Neuronal stem cell (in vitro differentiated cells): Measurements from ENCODE around the gene UBE3D.

ENCODE experiments used
- DNase-seq: peaks from one replicate; pipeline ENCODE4 v3.0.0-alpha.2; 2013; ENCODE audit warnings: low spot score
- H2AFZ ChIP-seq: one replicate; pipeline ENCODE4 v1.6.1; 2013; ENCODE audit warnings: mild to moderate bottlenecking, low read length, inconsistent platforms
- H2AK5ac ChIP-seq: 2 replicates; pipeline ENCODE4 v1.6.1; 2013; ENCODE audit warnings: low read depth, mild to moderate bottlenecking, inconsistent platforms, low read length, moderate library complexity, mixed read lengths
- H2BK120ac ChIP-seq: 2 replicates; pipeline ENCODE4 v1.6.1; 2013; ENCODE audit warnings: low read depth, mild to moderate bottlenecking, inconsistent platforms, low read length, moderate library complexity, mixed read lengths
- H2BK12ac ChIP-seq: one replicate; pipeline ENCODE4 v1.6.1; 2013; ENCODE audit warnings: low read length, inconsistent platforms
- H2BK15ac ChIP-seq: 2 replicates; pipeline ENCODE4 v1.6.1; 2013; ENCODE audit warnings: mild to moderate bottlenecking, low read length, inconsistent platforms, mixed read lengths
- H2BK5ac ChIP-seq: one replicate; pipeline ENCODE4 v1.6.1; 2013; ENCODE audit warnings: inconsistent platforms, mild to moderate bottlenecking, low read length, moderate library complexity
- H3K14ac ChIP-seq: one replicate; pipeline ENCODE4 v1.6.1; 2013; ENCODE audit warnings: low read length, inconsistent platforms
- H3K18ac ChIP-seq: 2 replicates; pipeline ENCODE4 v1.6.1; 2013; ENCODE audit warnings: low read length, inconsistent platforms
- H3K23ac ChIP-seq: 2 replicates; pipeline ENCODE4 v1.6.1; 2013; ENCODE audit warnings: low read depth, mild to moderate bottlenecking, mixed read lengths, low read length, inconsistent platforms; ENCODE audit not compliant: poor library complexity
- H3K27ac ChIP-seq: replicated peaks from 3 replicates; pipeline ENCODE4 v1.5.1; 2013; ENCODE audit warnings: low read length, inconsistent platforms
- H3K27me3 ChIP-seq, 3 experiments: 2 replicates each; pipeline ENCODE4 v1.6.1; 2013; ENCODE audit warnings: low read length in 3 of 3, mild to moderate bottlenecking in 2 of 3, inconsistent platforms in 1 of 3, low read depth in 1 of 3, mixed read lengths in 1 of 3, moderate library complexity in 1 of 3; ENCODE audit not compliant: control insufficient read depth in 3 of 3, insufficient read depth in 3 of 3
- H3K36me3 ChIP-seq, 2 donors: replicated peaks in 1 of 2; 2 replicates each; pipeline ENCODE4 v1.6.1; 2013; ENCODE audit warnings: low read length in 2 of 2; ENCODE audit not compliant: control insufficient read depth in 2 of 2, insufficient read depth in 2 of 2
- H3K4ac ChIP-seq: 2 replicates; pipeline ENCODE4 v1.6.1; 2013; ENCODE audit warnings: inconsistent platforms, mild to moderate bottlenecking, low read length, moderate library complexity
- H3K4me1 ChIP-seq, 2 donors: 1 replicate in 1 of 2; 2 replicates in 1 of 2; pipeline ENCODE4 v1.6.1; 2013; ENCODE audit warnings: low read length in 2 of 2, low read depth in 1 of 2; ENCODE audit not compliant: control insufficient read depth in 2 of 2, insufficient read depth in 1 of 2
- H3K4me2 ChIP-seq: one replicate; pipeline ENCODE4 v1.6.1; 2013; ENCODE audit warnings: mild to moderate bottlenecking, low read length, inconsistent platforms; ENCODE audit not compliant: insufficient read depth, poor library complexity, severe bottlenecking
- H3K4me3 ChIP-seq, 2 donors: 2 replicates each; pipeline ENCODE4 v1.5.1; 2013; ENCODE audit warnings: low read length in 2 of 2, mild to moderate bottlenecking in 2 of 2, inconsistent platforms in 1 of 2, moderate library complexity in 1 of 2
- H3K79me1 ChIP-seq: one replicate; pipeline ENCODE4 v1.6.1; 2013; ENCODE audit warnings: low read depth, mild to moderate bottlenecking, inconsistent platforms, low read length, moderate library complexity
- H3K9ac ChIP-seq: one replicate; pipeline ENCODE4 v1.6.1; 2013; ENCODE audit warnings: mild to moderate bottlenecking, low read depth, low read length, inconsistent platforms; ENCODE audit not compliant: poor library complexity
- H3K9me3 ChIP-seq, 2 donors: replicated peaks in 1 of 2; 2 replicates each; pipeline versions ENCODE3 to v1.6.1; 2013; ENCODE audit warnings: low read length in 2 of 2, mild to moderate bottlenecking in 2 of 2, inconsistent platforms in 1 of 2, low read depth in 1 of 2, mixed read lengths in 1 of 2, moderate library complexity in 1 of 2; ENCODE audit not compliant: control insufficient read depth in 2 of 2, insufficient read depth in 1 of 2
- H4K8ac ChIP-seq: one replicate; pipeline ENCODE4 v1.6.1; 2013; ENCODE audit warnings: low read depth, mild to moderate bottlenecking, inconsistent platforms, low read length, moderate library complexity
- H4K91ac ChIP-seq: one replicate; pipeline ENCODE4 v1.6.1; 2013; ENCODE audit warnings: low read length, low read depth, mild to moderate bottlenecking, inconsistent platforms; ENCODE audit not compliant: poor library complexity
- WGBS, 2 donors: extraction: QIAGEN DNeasy Blood & Tissue Kit; methylation state at CpG; one replicate each; pipeline ENCODE4 v1.1.7; 2013; ENCODE audit warnings: missing lambda C conversion rate in 2 of 2, mixed read lengths in 1 of 2; ENCODE audit not compliant: insufficient read length in 2 of 2, insufficient replicate concordance in 1 of 2; ENCODE audit errors: extremely low coverage in 2 of 2; 5-methylcytosine and 5-hydroxymethylcytosine counted together

UBE3D gene

GRCh38 chr6:82874867-82875266 lies 190.8 kb downstream of the UBE3D start:
- no peak overlapping the region for H3K27ac ChIP-seq
- H3K4ac ChIP-seq, result no peak overlapping the region
- no peak overlapping the region for H2BK15ac ChIP-seq
- H3K79me1 ChIP-seq, result no peaks in the 10 kb centered on the region
- no peak overlapping the region for H3K14ac ChIP-seq
- WGBS, 2 donors, result no CpG with 5 or more reads among the region's 3 CpGs
- no peak overlapping the region for H4K8ac ChIP-seq
- H2AFZ ChIP-seq, result no peak overlapping the region
- H3K23ac ChIP-seq, result no peak overlapping the region
- H3K4me2 ChIP-seq, result no peak overlapping the region
- H4K91ac ChIP-seq, result no peak overlapping the region
- no peak overlapping the region for H2BK5ac ChIP-seq
- H3K9me3 ChIP-seq, result no peaks in the 10 kb centered on the region
- H3K4me1 ChIP-seq, result peaks cover 0 to 2% of the 10 kb centered on the region in 2 donors
- no peaks in the 10 kb centered on the region for H3K27me3 ChIP-seq
- no peak overlapping the region for H2BK12ac ChIP-seq
- no peak overlapping the region for H3K18ac ChIP-seq
- DNase-seq, result no peak
- no peak overlapping the region for H2AK5ac ChIP-seq
- H3K36me3 ChIP-seq, result no peaks in the 10 kb centered on the region
- H2BK120ac ChIP-seq, result no peak overlapping the region
- no peak overlapping the region for H3K9ac ChIP-seq
- H3K4me3 ChIP-seq, result no peak overlapping the region

GRCh38 chr6:82872185-82872584 lies 193.5 kb downstream of the UBE3D start:
- no peak for DNase-seq
- no peaks in the 10 kb centered on the region for H3K9me3 ChIP-seq
- no peak overlapping the region for H3K14ac ChIP-seq
- no peak overlapping the region for H4K8ac ChIP-seq
- H3K36me3 ChIP-seq, result no peaks in the 10 kb centered on the region
- H3K27me3 ChIP-seq, result no peaks in the 10 kb centered on the region
- H3K4me1 ChIP-seq, result no peaks in the 10 kb centered on the region
- no peak overlapping the region for H2AK5ac ChIP-seq
- H3K4ac ChIP-seq, result no peak overlapping the region
- H3K18ac ChIP-seq, result no peak overlapping the region
- no peak overlapping the region for H2BK5ac ChIP-seq
- H3K4me2 ChIP-seq, result no peak overlapping the region
- no peak overlapping the region for H2BK15ac ChIP-seq
- no peak overlapping the region for H3K9ac ChIP-seq
- H2BK120ac ChIP-seq, result no peak overlapping the region
- H3K4me3 ChIP-seq, result no peak overlapping the region
- H3K27ac ChIP-seq, result no peak overlapping the region
- WGBS, 2 donors, result no CpG with 5 or more reads among the region's 1 CpG
- H2AFZ ChIP-seq, result no peak overlapping the region
- no peak overlapping the region for H2BK12ac ChIP-seq
- H4K91ac ChIP-seq, result no peak overlapping the region
- H3K23ac ChIP-seq, result no peak overlapping the region
- no peaks in the 10 kb centered on the region for H3K79me1 ChIP-seq

GRCh38 chr6:82870582-82871172 lies 195.0 kb downstream of the UBE3D start:
- no peak overlapping the region for H3K4me3 ChIP-seq
- no peaks in the 10 kb centered on the region for H3K79me1 ChIP-seq
- no peak overlapping the region for H2AFZ ChIP-seq
- H3K9ac ChIP-seq, result no peak overlapping the region
- no peak overlapping the region for H2AK5ac ChIP-seq
- no peak overlapping the region for H4K8ac ChIP-seq
- no peak overlapping the region for H3K4ac ChIP-seq
- no peak overlapping the region for H2BK5ac ChIP-seq
- H3K18ac ChIP-seq, result no peak overlapping the region
- H3K36me3 ChIP-seq, result no peaks in the 10 kb centered on the region
- no peak overlapping the region for H2BK12ac ChIP-seq
- H3K23ac ChIP-seq, result no peak overlapping the region
- H3K14ac ChIP-seq, result no peak overlapping the region
- no peak overlapping the region for H3K27ac ChIP-seq
- H4K91ac ChIP-seq, result no peak overlapping the region
- WGBS, 2 donors, result no CpG with 5 or more reads among the region's 2 CpGs
- DNase-seq, result no peak
- H3K9me3 ChIP-seq, result no peaks in the 10 kb centered on the region
- no peaks in the 10 kb centered on the region for H3K4me1 ChIP-seq
- H2BK120ac ChIP-seq, result no peak overlapping the region
- H2BK15ac ChIP-seq, result no peak overlapping the region
- no peak overlapping the region for H3K4me2 ChIP-seq
- no peaks in the 10 kb centered on the region for H3K27me3 ChIP-seq

GRCh38 chr6:82869493-82869892 lies 196.1 kb downstream of the UBE3D start:
- H3K14ac ChIP-seq, result no peak overlapping the region
- H2AFZ ChIP-seq, result no peak overlapping the region
- no peak overlapping the region for H2AK5ac ChIP-seq
- H3K4me1 ChIP-seq, result no peaks in the 10 kb centered on the region
- H4K8ac ChIP-seq, result no peak overlapping the region
- no peak overlapping the region for H3K4ac ChIP-seq
- no peak overlapping the region for H2BK15ac ChIP-seq
- no peak overlapping the region for H3K18ac ChIP-seq
- H3K4me2 ChIP-seq, result no peak overlapping the region
- no peak overlapping the region for H3K27ac ChIP-seq
- H2BK5ac ChIP-seq, result no peak overlapping the region
- no peak overlapping the region for H4K91ac ChIP-seq
- H2BK12ac ChIP-seq, result no peak overlapping the region
- no peak overlapping the region for H3K4me3 ChIP-seq
- no peak overlapping the region for H2BK120ac ChIP-seq
- H3K23ac ChIP-seq, result no peak overlapping the region
- H3K9ac ChIP-seq, result no peak overlapping the region
- no peaks in the 10 kb centered on the region for H3K27me3 ChIP-seq
- H3K9me3 ChIP-seq, result no peaks in the 10 kb centered on the region
- DNase-seq, result no peak
- H3K36me3 ChIP-seq, result no peaks in the 10 kb centered on the region
- no peaks in the 10 kb centered on the region for H3K79me1 ChIP-seq
